Stimulated activated CD4-positive, alpha-beta T cell treated with anti-CD3 and anti-CD28 coated beads, TNF-alpha, amount 100 ng/mL, for 4 hours (primary cell): ENCODE data around the gene SNRNP40.

Experiments used
- DNase-seq, 3 experiments: peaks; one replicate each; pipeline ENCODE4 v3.0.0-alpha.2; 2020; ENCODE audit warnings: low read depth in 3 of 3

Gene SNRNP40

DNA sequence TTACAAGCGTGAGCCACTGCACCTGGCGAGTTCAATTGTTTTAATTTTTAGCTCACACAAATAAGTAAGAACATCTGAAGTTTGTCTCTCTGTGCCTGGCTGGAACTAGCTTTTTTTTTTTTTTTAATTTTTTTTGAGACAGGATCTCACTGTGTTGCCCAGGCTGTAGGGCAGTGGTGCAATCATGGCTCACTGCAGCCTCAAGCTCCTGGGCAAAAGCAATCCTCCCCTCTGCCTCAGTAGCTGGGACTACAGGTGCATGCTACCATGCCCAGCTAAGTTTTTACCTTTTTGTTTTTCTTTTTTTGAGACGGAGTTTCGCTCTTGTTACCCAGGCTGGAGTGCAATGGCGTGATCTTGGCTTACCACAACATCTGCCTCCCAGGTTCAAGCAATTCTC is 64.8 kb downstream of the SNRNP40 start:
- no peak for DNase-seq

DNA sequence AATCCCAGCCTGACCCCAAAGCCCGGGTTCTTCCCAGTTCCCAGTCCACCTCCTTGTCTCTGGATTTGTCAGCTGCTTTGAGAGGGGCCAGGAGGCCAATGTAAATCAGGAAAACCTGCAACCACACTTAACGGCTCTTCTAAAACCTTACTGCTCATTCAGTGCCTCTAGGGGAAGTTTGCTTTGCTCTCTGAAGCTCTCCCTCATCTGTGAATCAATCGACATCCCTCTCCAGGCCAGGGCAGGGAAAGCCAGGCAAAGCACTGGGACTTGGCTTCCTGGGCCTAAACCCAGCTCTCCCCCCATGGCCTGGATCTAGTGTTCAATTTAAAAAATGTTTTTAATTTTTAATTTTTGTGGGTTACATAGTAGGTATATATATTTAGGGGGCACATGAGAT is 66.2 kb downstream of the SNRNP40 start:
- no peak for DNase-seq

DNA sequence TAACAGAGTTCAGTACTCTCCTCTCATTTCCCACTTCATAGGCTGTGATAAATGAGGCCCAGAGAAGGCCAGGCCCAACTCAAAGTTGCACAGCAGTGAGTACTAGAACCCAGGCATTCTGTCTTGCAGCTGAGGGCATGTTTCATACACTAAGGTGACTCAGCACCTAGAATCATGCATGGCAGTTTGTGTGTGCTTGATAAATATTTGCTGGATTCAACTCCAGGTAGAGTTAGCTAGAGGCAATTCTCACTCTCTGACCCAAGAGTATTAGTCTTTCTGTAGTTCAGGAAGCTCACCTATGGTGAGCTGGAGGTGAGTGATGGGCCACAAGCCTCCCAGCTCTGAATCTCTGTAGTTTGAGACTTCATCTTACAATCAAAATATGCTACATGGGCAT is 67.6 kb downstream of the SNRNP40 start:
- DNase-seq = no peak

DNA sequence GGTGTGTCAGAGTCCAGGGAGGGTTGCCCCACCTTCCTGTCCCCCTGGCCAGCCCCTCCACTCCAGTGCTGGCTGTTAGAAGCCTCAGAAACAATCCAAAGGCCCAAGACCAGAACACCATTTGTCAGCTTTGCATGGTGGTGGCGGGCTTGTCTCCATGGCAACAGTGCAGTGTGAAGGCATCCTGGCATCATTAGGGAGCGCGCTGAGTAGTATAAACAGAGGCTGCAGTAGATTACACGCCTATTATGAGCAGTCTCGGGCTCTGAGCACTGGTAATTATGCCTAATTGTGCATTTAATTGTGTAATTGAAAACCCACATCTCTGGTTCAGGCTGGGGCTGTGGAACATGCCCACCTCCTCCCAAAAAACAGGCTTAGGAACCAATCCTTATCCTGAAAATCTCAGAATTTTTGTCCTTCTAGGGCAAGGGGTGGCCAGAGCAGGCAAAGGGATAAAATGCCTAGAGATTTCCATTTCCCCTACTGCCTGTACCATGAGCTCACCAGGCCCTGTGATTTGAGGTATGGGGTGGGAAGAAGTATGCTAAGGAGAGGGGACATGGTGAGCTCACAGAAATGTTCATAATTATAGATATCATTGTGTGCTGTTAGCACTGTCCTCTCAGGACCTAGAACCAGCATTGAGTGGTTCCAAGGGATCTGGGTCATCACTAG is 68.6 kb downstream of the SNRNP40 start:
- no peak for DNase-seq

GRCh38 chr1:31224068-31224467 is 72.5 kb downstream of the SNRNP40 start:
- DNase-seq = no peak

GRCh38 chr1:31222176-31222575 is 74.4 kb downstream of the SNRNP40 start:
- no peak for DNase-seq

GRCh38 chr1:31221072-31221471 is 75.5 kb downstream of the SNRNP40 start:
- DNase-seq = no peak

DNA sequence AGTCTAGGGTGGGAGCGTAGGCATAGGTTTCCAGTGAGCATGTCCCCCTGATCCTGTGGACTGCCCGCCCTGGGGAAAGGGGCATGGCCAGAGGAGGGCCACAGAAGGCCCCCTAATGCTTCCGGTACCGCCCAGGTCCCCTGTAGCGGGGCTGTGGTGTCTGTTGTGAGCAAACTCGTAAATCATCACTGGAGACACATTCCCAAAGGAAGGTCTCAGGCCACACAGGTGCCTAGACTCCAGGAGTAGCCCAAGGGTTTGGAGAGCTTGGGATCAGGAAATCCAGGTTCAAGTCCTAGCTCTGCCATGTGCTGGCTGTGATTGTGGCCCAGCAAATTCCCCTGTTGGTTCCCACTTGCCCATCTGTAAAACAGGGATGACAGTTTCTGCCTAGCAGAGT is 77.1 kb downstream of the SNRNP40 start:
- DNase-seq = no peak

GRCh38 chr1:31218705-31219104 is 77.9 kb downstream of the SNRNP40 start:
- DNase-seq = no peak

DNA sequence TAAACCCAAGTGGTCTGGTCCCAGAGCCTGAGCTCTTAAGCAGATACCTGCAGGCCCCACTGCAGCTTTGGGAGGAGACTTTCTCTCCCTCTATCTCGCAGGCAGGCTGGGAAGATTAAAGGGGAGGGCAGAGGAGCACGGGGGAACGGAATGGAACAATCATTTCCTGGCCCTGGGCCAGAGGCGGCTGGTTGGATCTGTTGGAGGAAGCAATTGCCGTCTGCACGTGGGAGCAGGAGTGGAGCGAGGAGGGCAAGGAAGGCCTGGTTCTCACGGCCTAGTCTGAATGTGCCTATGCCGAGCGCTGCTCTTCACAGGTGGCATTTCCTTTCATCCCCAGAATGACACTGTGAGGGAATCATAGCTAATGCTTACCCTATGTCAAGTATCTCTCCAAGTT is 80.6 kb downstream of the SNRNP40 start:
- no peak for DNase-seq

- DNase-seq = no peak
Observed at GRCh38 chr1:31215065-31215570, 81.5 kb downstream of the SNRNP40 start.

DNA sequence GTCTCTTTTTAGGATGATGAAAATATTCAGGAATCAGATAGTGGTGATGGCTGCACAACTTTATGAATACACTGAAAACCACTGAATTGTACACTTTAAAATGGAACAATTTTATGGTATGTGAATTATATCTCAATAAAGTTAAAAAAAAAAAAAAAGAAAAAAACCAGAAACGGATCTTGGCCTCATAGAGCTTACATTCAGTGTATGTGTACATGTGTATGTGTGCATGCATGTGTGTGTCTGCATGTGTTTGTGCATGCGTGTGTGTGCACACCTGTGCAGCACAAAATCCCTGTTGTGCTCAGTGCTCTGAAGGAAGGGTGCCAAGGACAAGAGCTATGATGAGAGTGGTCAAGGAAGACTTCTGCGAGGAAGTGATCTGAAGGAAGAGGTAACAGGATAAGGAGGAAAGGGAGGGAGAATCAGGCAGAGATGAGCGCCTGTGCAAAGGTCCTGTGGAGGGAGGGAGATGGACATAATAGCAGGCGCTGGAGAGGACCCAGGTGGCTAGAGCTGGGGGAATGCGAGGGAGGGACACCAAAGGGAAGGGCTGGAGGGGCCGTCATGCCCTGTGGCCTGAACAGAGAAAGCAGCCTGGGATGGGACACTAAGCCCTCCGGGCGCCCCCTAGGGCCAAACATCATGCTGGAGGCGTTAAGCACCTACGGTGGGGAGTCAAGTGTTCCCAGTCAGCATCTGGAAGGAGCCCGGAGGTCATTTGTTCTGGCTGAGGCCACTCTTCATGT is 82.1 kb downstream of the SNRNP40 start:
- no peak for DNase-seq
